Right atrium auricular region (tissue), 2 donors: ENCODE measurements around the gene PTPRN2. TPM values are rescaled to one million over a fixed set of nuclear protein-coding genes. Genes with fewer than 3 reads are reported as not detected.

Source experiments
- DNase-seq: peaks from one replicate; pipeline ENCODE4 v3.0.0-alpha.2; 2019; ENCODE audit warnings: low spot score
- H3K27ac ChIP-seq, 2 donors: fragments of 200-600 bp; sonication (generic); 1 replicate in 1 of 2; 2 replicates in 1 of 2; pipeline ENCODE4 v1.5.1; 2016 to 2019
- H3K27me3 ChIP-seq, 2 donors: fragments of 200-600 bp; sonication (generic); one replicate each; pipeline versions ENCODE4 v1.5.1 to v1.6.0; 2017 to 2019
- H3K36me3 ChIP-seq: fragments of 200-600 bp; sonication (generic); one replicate; pipeline ENCODE4 v1.5.1; 2016
- H3K4me1 ChIP-seq, 2 donors: fragments of 200-600 bp; sonication (generic); one replicate each; pipeline versions ENCODE4 v1.5.1 to v1.6.0; 2017 to 2019
- H3K4me3 ChIP-seq, 2 donors: fragments of 200-600 bp; sonication (generic); 1 replicate in 1 of 2; 2 replicates in 1 of 2; pipeline ENCODE4 v1.5.1; 2017 to 2019; ENCODE audit warnings: mild to moderate bottlenecking in 1 of 2, moderate library complexity in 1 of 2
- H3K9me3 ChIP-seq, 2 donors: fragments of 200-600 bp; sonication (generic); one replicate each; pipeline ENCODE4 v1.5.1; 2019
- total RNA-seq, 2 donors: library from RNA; depleted of rRNA; stranded (reverse); fragments of >200 nt; gene quantifications; one replicate each; pipeline ENCODE4 v1.1.0, GENCODE V29; 2016
- TF ChIP-seq, protein P1 (sequence below), 2 donors: fragments of 200-600 bp; sonication (generic); IDR thresholded peaks; one replicate each; pipeline ENCODE4 v1.5.1; 2019; ENCODE audit warnings: antibody characterized with exemption in 2 of 2

PTPRN2 gene
- total RNA-seq, 2 donors from 2014 or later: 2.6 to 2.7 TPM

DNA sequence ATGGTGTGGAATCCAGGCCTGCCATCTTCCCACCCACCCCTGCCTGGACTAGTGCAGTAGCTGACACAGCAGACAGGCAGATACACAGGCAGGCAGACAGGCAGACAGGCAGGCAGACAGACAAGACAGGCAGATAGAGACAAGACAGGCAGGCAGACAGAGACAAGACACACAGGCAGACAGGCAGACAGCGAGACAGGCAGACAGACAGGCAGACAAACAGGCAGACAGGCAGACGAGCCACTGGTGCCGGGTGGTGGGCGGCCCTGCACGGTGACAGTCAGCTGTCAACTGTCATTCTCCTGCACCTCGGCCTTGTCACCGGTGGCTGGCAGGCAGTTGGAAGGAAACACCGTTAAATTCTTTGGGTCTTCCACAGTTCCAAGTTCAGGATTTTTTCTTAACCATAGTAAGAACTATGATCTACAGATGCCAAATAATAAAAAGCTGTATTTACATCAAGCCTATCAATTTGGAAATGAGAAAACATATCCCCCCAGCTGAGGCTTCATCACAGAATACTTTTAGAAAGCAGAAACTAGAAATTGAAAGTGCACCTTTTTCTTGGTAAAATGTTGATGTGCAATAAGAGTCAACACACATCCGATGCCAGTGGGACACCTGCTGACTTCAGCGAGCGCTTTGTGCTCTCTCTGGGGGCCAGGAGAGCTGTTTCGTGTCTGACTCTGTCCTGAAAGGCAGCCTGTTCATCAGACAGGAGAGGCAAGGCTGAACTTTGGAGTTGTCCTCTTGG is 1000.4 kb downstream of the PTPRN2 start:
- Histone ChIP-seq H3K4me3 (no peak overlapping the region), H3K4me1 (no peaks in the 10 kb centered on the region), H3K9me3 (no peaks in the 10 kb centered on the region), H3K36me3 (no peaks in the 10 kb centered on the region), H3K27ac (no peak overlapping the region), H3K27me3 (peaks cover 0 to 6% of the 10 kb centered on the region in 2 donors)
- DNase-seq: no peak
- TF ChIP-seq, protein P1, sequence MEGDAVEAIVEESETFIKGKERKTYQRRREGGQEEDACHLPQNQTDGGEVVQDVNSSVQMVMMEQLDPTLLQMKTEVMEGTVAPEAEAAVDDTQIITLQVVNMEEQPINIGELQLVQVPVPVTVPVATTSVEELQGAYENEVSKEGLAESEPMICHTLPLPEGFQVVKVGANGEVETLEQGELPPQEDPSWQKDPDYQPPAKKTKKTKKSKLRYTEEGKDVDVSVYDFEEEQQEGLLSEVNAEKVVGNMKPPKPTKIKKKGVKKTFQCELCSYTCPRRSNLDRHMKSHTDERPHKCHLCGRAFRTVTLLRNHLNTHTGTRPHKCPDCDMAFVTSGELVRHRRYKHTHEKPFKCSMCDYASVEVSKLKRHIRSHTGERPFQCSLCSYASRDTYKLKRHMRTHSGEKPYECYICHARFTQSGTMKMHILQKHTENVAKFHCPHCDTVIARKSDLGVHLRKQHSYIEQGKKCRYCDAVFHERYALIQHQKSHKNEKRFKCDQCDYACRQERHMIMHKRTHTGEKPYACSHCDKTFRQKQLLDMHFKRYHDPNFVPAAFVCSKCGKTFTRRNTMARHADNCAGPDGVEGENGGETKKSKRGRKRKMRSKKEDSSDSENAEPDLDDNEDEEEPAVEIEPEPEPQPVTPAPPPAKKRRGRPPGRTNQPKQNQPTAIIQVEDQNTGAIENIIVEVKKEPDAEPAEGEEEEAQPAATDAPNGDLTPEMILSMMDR (IDR thresholded peaks at IDR 0.05): no peak

DNA sequence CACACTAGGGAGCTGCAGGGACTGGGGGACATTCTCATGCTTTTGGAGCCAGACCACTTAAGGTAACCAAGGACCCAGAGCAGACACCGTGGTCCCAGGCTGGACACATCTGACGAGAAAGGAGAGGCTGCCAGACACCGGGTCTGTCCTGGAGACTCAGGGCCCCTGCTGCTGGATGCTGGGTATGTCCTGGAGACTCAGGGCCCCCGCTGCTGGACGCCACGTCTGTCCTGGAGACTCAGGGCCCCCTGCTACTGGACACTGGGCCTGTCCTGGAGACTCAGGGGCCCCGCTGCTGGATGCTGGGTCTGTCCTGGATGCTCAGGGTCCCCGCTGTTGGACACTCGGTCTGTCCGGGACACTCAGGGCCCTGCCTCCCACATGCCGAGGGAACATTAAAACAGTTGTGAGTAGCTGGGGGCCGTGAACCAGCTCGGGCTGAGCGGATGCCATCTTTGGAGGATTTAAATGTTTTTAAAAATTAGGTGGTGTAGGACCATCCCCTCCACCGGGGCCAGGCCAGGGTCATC is 1001.1 kb downstream of the PTPRN2 start:
- Histone ChIP-seq H3K27ac (no peak overlapping the region), H3K36me3 (no peaks in the 10 kb centered on the region), H3K27me3 (peaks cover 0 to 6% of the 10 kb centered on the region in 2 donors), H3K4me1 (no peaks in the 10 kb centered on the region), H3K4me3 (no peak overlapping the region), H3K9me3 (no peaks in the 10 kb centered on the region)
- TF ChIP-seq, protein P1 (IDR thresholded peaks at IDR 0.05): no peak
- DNase-seq: no peak

DNA sequence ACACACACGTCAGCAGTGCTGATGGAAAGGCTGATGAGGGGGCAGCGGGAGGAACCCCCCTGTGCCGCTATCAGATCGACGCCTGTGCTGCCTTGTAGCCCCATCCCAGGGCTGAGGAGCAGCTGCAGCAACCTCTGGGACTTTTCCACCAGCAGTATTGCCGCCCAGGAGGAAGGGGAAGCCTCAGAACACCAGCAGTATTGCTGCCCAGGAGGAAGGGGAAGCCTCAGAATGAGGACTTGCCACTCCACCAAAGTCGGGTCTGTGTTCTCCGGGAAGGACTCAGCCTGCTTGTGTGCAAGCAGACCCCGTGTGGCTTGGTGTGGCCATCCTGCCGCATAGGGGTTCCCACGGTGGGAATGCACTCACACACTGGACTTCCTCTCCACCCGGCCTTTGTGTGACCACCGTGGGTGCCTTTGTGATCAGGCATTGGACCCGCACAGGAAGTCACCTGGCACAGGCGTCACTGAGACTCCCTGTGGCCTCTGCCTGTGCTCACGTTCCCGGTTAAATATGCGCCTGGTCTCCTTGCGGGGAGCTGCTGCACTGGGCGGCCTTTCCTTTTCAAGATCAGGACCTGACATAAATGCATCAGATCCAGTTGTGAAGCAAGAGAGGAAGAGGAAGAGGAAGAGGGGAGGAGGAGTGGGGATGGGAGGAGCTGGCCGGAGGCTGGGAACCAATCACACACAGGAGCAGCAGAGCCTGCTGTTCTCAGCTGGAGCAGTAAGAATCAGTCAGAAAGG is 1002.3 kb downstream of the PTPRN2 start:
- H3K36me3 ChIP-seq: no peaks in the 10 kb centered on the region
- no peaks in the 10 kb centered on the region for H3K9me3 ChIP-seq
- no peak overlapping the region for H3K27ac ChIP-seq
- H3K27me3 ChIP-seq: peaks cover 0 to 6% of the 10 kb centered on the region in 2 donors
- H3K4me3 ChIP-seq: no peak overlapping the region
- no peaks in the 10 kb centered on the region for H3K4me1 ChIP-seq
- no peak for DNase-seq
- TF ChIP-seq, protein P1 (IDR thresholded peaks at IDR 0.05): no peak

GRCh38 chr7:157584420-157584819 is 1003.2 kb downstream of the PTPRN2 start:
- H3K27ac ChIP-seq: no peak overlapping the region
- H3K36me3 ChIP-seq: no peaks in the 10 kb centered on the region
- TF ChIP-seq, protein P1 (IDR thresholded peaks at IDR 0.05): no peak
- H3K4me3 ChIP-seq: no peak overlapping the region
- no peaks in the 10 kb centered on the region for H3K4me1 ChIP-seq
- no peaks in the 10 kb centered on the region for H3K9me3 ChIP-seq
- H3K27me3 ChIP-seq: peaks cover 0 to 4% of the 10 kb centered on the region in 2 donors
- DNase-seq: no peak

DNA sequence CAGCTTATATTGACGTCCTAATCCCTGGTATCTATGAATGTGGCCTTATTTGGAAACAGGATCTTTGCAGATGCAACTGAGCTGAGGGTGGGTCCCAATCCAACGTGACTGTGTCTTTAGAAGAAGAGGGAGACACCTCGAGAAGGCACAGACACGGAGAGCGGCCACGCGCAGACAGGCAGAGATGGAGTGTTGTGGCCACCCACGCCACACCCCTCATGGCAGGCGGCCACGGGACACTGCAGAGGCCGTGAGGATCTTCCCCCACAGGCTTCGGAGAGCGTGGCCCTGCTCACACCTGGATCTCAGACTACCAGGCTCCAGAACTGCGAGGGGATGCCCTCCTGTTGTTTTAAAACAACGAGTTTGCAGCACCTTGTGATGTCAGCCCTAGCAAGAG is 1005.9 kb downstream of the PTPRN2 start:
- H3K9me3 ChIP-seq: no peaks in the 10 kb centered on the region
- no peak overlapping the region for H3K4me3 ChIP-seq
- H3K36me3 ChIP-seq: no peaks in the 10 kb centered on the region
- no peaks in the 10 kb centered on the region for H3K4me1 ChIP-seq
- TF ChIP-seq, protein P1 (IDR thresholded peaks at IDR 0.05): no peak
- H3K27ac ChIP-seq: no peak overlapping the region
- DNase-seq: no peak
- no peaks in the 10 kb centered on the region for H3K27me3 ChIP-seq
